ENCODE data around the gene MEGF6. TPM values are rescaled to one million over a fixed set of nuclear protein-coding genes. Genes with fewer than 3 reads are reported as not detected.

The MEGF6 gene
- total RNA-seq, 6 experiments from 2014 or later: 2.2 to 9.6 (median 4.4) TPM

DNA sequence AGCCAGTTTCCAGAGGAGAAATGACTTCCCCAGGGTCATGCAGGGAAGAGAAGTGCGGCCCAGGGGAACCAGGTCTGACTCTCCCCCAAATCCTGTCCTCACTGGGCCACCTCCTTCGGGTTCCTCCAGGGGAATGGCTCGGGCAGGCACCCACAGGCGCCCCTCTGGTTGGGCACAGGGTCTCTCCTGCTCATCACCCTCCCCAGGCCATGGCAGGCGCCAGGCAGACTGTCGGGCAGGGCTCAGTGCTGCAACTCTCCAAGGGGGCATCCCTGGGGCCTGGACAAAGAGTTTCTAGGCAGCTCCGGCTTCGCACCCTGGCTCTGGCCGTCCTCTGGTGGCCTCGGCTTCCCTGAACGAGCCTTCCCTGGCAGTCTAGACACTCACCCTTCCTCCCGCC is 75.6 kb downstream of the MEGF6 start:
- H3K4me3 ChIP-seq: no peak overlapping the region
- H3K36me3 ChIP-seq: no peaks in the 10 kb centered on the region
- no peaks in the 10 kb centered on the region for H3K27me3 ChIP-seq
- intact Hi-C loops (cut with DNase I): no loop called here
- no peak overlapping the region for H3K27ac ChIP-seq
- WGBS (ENCODE audit: insufficient coverage, low coverage, low lambda C conversion rate, missing lambda C conversion rate): no CpG with 5 or more reads among the region's 12 CpGs
- ATAC-seq (no peak), DNase-seq (no peak)
- H3K9me3 ChIP-seq: no peaks in the 10 kb centered on the region
- TF ChIP-seq, protein P1, sequence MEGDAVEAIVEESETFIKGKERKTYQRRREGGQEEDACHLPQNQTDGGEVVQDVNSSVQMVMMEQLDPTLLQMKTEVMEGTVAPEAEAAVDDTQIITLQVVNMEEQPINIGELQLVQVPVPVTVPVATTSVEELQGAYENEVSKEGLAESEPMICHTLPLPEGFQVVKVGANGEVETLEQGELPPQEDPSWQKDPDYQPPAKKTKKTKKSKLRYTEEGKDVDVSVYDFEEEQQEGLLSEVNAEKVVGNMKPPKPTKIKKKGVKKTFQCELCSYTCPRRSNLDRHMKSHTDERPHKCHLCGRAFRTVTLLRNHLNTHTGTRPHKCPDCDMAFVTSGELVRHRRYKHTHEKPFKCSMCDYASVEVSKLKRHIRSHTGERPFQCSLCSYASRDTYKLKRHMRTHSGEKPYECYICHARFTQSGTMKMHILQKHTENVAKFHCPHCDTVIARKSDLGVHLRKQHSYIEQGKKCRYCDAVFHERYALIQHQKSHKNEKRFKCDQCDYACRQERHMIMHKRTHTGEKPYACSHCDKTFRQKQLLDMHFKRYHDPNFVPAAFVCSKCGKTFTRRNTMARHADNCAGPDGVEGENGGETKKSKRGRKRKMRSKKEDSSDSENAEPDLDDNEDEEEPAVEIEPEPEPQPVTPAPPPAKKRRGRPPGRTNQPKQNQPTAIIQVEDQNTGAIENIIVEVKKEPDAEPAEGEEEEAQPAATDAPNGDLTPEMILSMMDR (IDR thresholded peaks at IDR 0.05): no peak
- TF ChIP-seq POLR2A (IDR thresholded peaks at IDR 0.05): no peak
- H3K4me1 ChIP-seq: peaks cover 0 to 4% (median 0%) of the 10 kb centered on the region in 4 donors

DNA sequence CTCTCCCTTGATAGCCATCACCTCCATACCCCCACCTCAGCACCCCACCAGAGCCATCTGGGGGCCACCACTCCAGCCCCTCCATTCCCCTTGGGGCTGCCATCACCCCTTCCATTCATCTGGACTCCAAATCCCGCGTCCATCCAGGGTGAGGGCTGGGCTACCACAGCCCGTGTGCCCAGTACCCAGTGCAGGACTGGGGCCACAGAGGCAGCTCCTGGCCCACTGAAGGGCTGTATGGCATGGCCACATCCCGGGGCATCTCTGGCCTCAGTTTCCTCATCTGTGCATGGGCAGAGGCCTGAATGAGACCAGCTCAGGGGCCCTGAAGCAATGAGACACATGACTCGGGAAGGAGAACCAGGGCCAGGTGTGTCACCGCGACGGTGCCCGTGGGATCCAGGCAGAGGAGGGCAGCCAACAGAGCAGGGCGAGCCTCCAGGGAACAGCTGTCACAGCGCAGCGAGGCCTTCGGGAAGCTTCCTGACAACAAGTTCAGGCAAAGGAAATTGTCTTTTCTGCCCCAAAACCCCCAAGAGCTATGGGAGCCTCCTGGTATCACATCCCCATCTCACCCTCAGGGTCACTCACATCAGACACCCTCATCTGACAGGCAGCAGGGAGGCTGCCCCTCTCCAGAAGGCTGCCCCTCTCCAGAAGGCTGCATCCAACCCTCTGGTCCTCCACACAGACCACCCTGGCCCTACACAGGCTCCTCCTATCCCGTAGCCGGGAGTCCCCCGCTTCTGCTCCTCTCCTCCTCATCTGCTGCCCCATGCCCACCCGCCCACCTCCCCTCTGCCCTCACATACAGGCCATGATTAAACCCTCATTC is 76.3 kb downstream of the MEGF6 start:
- H3K27me3 ChIP-seq: no peaks in the 10 kb centered on the region
- H3K9me3 ChIP-seq: no peaks in the 10 kb centered on the region
- DNase-seq: no peak
- H3K27ac ChIP-seq: no peak overlapping the region
- peaks cover 0 to 11% (median 2%) of the 10 kb centered on the region in 4 donors for H3K4me1 ChIP-seq
- TF ChIP-seq, protein P1 (IDR thresholded peaks at IDR 0.05): no peak
- TF ChIP-seq POLR2A (IDR thresholded peaks at IDR 0.05): no peak
- no peaks in the 10 kb centered on the region for H3K36me3 ChIP-seq
- intact Hi-C loops (cut with DNase I): no loop called here
- ATAC-seq: no peak
- WGBS (ENCODE audit: insufficient coverage, low coverage, low lambda C conversion rate, missing lambda C conversion rate): 46% methylated on average over 4 of the region's 17 CpGs
- no peak overlapping the region for H3K4me3 ChIP-seq

DNA sequence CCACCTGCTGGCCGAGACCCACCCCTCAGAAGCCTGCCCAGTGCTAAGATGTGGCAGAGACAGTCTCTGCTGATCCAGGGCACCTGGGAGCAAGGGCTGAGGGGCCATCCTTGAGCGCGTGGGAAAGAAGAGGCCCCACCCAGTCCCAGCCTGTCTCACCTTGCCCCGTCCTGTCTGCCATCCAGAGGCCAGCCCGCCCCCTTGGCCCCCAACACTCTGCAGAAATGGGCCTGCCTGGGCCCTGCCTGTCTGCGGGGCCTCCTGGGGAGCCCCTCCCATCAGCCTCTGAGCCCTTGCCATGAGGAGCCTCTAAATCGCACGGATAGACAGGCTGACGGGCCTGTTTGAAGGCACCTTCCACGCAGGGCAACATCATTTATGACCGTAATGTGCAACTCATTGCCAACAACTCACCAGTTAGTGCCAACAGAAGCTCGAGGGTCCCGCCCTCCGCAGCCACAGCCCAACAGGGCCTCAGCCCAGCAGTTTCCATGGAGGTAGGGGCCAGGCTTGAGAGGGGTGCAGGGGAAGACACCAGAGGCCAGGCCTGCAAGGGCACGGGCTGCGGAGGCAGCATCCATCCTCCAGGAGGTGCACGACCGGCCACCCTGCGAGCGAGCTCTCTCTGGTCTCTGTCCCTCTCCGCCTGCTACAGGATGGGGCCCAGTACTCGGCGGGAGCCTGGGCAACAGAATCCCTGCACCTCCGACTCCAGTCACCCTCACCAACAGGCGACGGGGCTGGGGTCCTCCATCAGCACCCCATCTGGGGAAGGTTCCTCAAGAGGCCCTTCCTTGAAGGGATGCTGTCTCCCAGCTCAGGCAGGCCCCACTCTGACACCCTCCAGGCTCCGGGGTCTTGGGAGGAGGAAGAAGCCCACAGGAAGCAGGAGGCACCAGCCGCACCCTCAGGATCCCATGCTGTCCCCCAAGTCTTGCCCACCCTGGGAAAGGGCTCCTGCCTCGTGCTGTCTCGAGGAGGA is 78.0 kb downstream of the MEGF6 start:
- intact Hi-C loops (cut with DNase I): no loop called here
- no peak overlapping the region for H3K27ac ChIP-seq
- ATAC-seq: no peak
- no peaks in the 10 kb centered on the region for H3K9me3 ChIP-seq
- no peaks in the 10 kb centered on the region for H3K36me3 ChIP-seq
- H3K4me3 ChIP-seq: no peak overlapping the region
- WGBS (ENCODE audit: insufficient coverage, low coverage, low lambda C conversion rate, missing lambda C conversion rate): 50% methylated on average over 1 of the region's 30 CpGs
- TF ChIP-seq, protein P1 (IDR thresholded peaks at IDR 0.05): no peak
- no peak for TF ChIP-seq POLR2A (IDR thresholded peaks at IDR 0.05)
- H3K27me3 ChIP-seq: no peaks in the 10 kb centered on the region
- peaks cover 0 to 23% (median 5%) of the 10 kb centered on the region in 4 donors for H3K4me1 ChIP-seq
- no peak for DNase-seq

DNA sequence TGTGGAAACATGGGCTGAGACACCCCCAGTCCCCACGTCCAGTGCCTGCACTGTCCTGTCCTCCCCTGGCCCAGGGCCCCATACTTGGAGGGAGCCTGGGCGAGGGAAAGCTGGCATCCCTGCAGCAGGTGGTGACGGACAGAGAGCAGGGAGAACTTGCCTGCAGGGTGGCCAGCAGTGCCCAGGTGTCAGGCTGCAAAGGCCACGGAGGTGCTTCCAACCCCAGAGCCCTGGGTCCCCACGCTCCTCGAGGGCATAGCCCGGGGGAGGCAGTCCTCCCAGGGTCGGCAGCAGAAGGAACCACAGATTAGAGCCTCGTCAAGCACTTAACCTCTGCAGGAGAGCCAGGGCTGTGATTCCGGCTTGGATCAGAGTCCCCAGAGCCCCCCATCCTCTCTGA is 79.4 kb downstream of the MEGF6 start:
- Histone ChIP-seq H3K27ac (no peak overlapping the region), H3K9me3 (no peaks in the 10 kb centered on the region), H3K4me3 (no peak overlapping the region), H3K4me1 (peaks cover 0 to 23% (median 5%) of the 10 kb centered on the region in 4 donors), H3K36me3 (no peaks in the 10 kb centered on the region), H3K27me3 (no peaks in the 10 kb centered on the region)
- intact Hi-C loops (cut with DNase I): no loop called here
- no peak for DNase-seq
- 55% methylated on average over 2 of the region's 10 CpGs for WGBS (ENCODE audit: insufficient coverage, low coverage, low lambda C conversion rate, missing lambda C conversion rate)
- TF ChIP-seq, protein P1 (IDR thresholded peaks at IDR 0.05): no peak
- TF ChIP-seq POLR2A (IDR thresholded peaks at IDR 0.05): no peak
- no peak for ATAC-seq

Data from right lobe of liver (tissue), 6 donors.